OCI-M2 (cell line): ENCODE results near the gene CEP85L.

ENCODE experiments used
- DNase-seq: peaks from one replicate; lab custom pipeline; 2025; ENCODE audit not compliant: unreplicated experiment; lab: John Stamatoyannopoulos, UW

Gene CEP85L

DNA sequence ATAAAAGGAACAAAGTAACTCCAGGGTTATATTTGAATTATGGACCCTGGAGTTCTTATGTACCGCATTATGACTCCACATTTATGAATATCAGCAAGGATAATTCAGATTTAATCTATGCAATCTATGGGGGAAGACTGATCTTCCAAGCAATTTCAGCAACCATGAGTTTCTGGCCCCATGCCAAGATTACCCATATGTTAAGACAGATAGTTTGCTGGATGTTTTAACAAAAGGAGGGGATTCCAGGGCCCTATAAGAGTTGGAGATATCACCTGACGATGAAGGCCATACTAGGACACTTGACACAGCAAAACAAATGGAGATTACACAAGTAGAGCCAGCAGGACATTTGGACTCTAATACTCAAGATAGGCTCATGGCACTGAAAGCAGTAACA, 149.2 kb downstream of the CEP85L start:
- DNase-seq, result no peak

DNA sequence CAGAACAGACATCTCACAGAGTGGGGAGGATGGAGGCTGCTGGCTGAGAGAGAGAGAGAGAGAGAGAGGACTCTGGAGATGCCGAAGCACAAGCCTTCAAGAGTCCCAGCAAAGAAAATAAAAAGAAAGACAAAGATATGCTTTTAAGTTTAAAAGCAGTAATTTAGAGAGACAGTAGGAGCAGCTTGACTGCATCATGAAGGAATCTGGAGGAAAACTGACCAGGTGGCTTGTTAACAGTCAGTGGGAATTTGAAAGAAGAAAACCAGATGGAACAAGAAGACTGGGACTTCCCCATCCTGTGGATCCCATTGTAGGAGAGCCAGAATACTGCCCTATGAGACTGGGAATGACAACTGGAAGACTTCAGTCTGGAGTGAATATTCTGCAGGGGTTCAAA, 149.6 kb downstream of the CEP85L start:
- no peak for DNase-seq

DNA sequence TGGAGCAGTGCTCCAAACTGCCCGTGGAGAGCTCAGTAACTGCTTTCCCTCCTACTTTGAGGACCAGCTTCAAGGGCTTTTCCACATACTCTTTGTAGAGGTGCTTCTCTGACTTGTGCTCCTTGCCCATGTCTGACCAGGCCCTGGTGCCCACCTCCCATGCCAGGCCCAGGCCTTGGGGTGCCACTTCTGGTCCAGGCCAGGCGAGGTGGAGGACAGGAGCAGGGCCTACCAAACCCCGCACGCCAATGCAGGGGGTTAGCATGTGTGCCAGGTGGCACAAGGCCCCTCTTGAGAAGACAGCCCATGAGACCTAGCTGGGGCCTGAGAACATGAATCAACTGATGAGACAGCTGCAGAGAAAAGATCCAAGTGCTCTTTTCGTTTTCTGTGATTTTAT, 150.3 kb downstream of the CEP85L start:
- no peak for DNase-seq

DNA sequence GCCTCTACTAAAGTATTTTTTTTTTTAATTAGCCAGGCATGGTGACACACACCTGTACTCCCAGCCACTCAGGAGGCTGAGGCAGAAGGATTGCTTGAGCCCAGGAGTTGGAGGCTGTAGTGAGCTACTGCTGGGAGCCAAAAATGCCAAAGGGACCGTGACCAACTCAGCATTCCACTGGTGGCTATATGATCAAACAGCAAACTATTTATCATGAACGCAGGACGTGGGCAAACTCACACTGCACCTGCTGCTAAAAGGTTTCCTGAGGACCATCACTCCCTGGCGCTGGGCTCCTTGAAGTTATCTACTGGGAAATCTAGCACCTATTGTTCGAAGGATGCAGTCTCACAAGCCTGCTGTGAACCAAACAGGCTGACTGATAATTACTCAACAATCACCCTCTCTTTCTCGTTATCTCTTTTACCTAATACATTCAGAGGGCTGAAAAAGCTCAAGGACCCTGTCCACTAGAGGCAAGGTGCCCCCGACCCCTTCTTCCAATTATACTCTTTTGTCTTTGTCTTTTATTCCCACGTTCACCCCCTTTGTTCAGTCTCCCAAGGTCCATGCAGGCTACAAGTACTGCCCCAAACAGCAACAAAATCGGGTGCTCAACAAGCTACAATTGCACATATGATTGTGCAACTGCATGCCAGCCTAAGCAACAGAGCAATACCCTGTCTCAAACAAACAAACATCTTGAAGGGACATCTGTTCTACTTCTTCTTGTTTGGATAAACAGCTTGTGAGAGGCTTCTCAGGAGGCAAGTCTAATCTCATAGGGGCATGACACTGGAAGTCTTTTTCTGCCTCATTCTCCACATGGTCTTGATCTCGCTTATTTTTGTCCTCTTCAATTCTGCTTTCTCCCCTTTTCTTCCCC, 151.0 kb downstream of the CEP85L start:
- DNase-seq, result no peak

DNA sequence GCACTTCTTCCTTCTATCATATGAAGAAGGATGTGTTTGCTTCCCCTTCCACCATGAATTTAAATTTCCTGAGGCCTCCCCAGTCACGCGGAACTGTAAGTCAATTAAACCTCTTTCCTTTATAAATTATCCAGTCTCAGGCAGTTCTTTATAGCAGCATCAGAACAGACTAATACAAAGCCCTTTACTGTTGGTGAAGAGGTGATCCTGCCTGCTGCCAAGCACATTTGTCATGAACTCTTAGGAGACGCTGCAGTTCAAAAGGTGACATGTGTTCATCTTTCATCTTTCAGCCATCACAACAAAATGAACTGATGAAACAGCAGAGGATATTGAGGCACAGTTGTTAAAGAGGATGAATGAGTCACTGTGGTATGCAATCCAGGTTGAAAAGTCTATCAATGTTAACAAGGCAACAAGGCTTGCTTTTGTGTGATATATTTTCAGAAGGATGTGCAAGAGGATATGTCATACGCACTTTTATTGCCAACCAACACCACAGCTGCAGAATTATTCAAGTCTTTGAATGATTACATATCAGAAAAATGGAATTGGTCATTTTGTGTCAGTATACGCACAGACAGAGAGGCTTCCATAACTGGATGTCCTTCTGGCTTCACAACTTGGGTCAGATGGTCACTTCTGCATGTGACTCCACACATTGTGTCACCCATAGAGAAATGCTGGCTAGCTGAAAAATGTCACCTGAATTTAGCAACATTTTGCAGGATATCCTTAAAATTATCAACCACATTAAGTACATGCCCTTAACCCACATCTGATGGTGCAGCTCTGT, 155.7 kb downstream of the CEP85L start:
- no peak for DNase-seq

DNA sequence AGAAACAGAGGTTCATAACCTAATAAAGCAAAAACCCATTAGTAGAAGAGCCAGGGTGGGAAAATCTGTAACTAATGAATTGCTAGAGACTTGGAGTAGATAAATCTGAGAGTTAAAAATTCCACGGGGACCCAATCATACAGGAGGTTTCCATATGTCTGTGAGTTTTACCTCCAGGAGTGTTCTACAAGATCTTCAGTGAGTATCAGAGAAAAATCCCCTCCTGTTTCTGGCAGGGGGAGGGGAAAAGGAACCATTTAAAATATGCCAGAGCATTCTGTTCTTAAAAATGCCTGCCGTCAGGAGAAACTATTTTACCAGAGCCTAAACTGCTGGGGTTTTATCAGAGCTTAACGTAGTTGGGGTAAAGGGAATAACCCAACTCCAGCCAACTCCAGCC, 157.3 kb downstream of the CEP85L start:
- DNase-seq, result no peak

DNA sequence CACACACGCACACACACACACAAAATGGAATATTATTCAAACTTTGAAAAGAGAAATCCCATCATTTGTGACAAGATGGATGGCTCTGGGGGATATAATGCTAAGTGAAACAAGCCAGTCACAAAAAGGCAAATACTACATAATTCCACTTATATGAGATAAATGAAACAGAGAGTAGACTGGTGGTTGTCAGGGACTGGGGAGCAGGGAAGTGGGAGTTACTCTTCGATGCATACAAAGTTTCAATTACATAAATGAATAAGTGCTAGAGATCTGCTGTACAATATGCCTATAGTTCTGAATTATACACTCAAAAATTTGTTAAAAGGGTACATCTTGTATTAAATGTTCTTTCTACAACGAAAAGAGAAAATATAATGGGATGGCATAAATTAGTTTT, 161.4 kb downstream of the CEP85L start:
- no peak for DNase-seq

DNA sequence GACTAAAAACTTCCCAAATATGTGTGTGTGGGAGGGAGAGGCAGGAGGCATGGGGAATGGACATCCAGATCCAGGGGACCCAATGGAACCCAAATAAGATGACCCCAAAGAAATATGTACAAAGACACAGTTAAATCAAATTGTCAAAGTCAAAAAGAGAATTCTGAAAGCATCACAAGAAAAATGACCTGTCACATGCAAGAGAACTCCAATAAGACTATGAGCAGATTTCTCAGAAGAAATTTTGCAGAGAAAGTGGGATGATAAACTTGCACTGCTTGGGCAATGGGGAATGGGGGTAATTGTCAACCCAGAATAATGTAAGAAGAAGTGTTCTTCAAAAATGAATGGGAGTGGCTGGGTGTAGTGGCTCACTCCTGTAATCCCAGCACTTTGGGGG, 162.8 kb downstream of the CEP85L start:
- no peak for DNase-seq

DNA sequence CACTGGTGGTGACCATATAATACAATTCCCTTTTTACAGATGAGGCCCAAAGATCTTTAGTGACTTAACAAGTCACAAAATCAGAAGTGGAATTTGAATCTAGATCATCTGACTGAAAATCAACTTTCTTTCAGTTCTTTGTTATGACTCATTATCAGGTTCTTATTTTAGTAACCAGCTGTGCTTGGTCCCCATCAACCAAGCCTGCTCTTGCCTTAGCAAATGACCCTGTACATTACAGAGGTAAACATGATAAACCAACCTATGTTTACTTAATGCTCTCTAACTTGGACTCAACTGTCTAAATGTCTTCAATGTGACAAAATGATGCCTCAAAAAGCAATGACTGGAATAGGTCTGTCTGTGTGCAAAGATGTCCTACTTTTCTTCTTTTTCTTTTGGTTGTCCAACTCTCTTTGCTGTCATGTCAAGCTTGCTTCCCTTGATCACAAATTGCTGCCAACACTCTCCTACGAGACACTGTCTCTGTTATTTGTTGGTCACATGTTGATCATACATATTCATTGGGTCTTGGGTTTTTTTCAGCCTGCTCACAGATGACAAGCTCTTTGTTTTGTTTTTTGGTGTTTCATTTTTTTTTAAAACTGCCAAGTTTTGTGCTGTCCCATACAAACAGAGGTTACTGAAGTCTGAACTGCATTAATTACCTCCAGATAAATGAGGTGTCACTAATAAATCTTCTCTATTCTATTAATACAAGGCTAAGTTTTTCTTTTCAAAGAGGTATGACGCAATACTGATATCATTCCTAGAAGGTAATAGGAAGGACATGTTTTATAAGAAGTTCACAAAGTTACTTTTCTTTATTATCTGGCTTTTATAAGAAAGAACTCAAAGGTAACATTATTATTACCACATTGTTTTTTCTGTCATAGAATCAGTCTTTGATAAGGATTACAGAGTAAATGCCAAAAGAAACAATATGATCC, 165.5 kb downstream of the CEP85L start:
- no peak for DNase-seq

DNA sequence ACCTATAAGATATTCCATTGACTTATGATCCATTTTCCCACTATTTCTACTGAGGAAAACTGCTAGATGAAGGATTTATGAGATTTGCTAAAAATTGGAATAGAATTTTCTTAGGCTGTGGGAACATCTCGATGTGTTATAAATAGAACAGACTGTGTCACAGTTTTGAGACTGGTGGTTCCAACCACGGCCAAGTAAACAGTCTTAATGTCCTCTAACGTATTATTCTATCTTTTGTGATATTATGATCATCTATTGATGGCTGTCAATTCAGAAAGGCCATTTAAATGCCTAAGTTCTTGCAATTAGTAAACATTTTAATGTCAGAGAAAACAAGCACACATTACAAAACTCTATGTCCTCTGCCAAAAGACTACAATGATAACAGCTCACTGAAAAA, 174.8 kb downstream of the CEP85L start:
- no peak for DNase-seq

DNA sequence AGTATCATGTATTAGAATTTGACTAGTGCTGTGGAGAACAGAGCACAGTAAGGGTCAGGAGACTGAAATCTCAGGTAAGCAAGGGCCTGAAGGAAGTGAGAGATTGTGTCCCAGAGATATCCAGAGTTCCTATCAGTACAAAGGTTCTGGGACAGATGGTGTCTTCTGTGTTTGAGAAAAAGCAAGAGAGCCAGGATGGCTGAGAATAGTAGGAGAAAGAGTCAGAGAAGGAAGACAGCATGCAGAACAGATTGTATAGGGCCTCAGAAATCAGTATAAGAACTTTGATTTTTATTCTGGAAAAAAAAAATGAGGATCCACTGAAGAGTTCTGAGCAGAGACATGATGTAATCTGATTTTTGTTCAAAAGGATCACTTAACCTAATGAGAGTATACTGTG, 178.1 kb downstream of the CEP85L start:
- DNase-seq, result no peak

DNA sequence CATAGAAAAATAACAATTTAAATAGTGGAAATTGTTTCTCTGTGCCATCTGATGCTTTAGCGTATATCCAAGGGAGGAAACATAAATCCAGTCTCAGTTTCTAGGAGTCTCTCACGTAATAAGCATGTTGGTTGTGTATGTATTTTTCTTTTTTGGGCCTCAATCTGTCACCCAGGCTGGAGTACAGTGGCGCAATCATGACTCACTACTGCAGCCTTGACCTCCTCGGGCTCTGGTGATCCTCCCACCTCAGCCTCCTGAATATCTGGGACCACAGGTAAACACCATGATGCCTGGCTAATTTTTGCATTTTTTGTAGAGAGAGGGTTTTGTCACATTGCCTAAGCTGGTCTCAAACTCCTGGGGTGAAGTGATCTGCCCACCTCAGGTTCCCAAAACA, 181.9 kb downstream of the CEP85L start:
- DNase-seq, result no peak

DNA sequence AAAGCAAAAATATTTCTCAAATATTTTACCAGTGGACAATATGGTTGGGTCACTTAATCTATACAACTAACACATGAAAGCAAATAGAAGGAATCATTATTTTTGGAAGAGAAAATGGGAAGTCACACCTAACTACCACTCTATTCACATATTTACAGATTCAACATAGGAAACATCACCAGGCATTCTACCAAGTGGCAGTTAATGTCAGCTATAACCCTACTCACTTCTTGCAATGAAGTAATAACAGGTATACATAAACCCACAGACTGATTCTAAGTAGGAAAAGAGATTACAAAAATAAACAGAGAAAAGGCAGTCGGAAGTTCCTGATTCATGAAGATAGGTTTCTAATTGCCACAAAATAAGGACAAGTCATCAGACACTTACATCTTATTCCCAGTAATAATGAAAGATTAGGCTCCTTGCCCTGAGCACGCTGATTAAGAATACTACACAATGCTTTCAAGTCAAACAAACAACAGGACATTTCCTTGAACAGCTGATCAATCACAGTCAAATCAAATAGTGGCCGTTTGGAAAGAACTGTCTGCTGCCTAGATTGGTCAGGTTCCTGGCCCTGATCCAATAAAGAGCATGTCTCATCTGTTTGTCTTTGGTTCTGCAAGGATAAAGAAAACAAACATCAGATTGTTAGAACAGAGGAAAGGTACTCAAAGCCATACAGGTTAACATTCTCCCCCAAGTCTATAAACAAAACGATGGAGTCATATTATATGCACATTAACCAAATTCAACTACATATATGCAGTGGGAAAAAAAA, 182.5 kb downstream of the CEP85L start:
- DNase-seq, result no peak

DNA sequence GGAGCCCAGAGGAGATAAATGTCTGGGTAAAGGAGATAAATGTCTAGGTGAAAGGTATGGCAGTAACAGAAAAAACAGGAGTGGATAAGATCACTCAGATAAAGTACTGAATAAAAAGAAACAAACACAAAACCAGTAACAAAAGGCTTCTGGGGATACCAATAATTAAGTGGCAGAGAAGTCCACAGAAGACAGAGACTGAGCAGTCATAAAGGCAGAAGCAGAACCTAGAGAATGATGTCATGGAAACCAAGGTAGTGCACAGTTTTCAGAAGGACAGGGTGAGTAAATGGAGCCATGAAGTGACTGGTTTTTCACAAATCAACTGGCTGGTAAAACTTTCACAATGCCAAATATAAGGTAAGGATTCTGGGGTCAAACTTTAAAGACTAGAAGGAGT, 184.2 kb downstream of the CEP85L start:
- no peak for DNase-seq

DNA sequence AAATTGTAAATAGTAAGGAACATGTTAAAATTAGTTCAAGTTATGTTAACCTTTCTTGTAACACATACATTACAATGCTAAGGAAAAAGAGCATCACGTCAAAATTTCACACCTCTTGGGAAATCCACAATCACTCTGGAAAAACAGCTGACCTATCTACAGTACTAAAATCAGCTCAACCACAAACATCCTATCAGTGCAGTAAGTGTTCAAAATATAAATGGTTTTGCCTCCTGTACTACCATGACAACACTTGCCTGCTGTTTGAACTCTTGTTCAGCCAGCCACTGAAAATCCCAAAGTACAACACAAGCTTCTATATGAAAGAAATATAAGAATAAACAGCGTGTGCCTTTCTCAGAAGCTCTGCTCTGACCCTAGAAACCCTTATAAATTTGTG, 186.8 kb downstream of the CEP85L start:
- DNase-seq, result no peak

DNA sequence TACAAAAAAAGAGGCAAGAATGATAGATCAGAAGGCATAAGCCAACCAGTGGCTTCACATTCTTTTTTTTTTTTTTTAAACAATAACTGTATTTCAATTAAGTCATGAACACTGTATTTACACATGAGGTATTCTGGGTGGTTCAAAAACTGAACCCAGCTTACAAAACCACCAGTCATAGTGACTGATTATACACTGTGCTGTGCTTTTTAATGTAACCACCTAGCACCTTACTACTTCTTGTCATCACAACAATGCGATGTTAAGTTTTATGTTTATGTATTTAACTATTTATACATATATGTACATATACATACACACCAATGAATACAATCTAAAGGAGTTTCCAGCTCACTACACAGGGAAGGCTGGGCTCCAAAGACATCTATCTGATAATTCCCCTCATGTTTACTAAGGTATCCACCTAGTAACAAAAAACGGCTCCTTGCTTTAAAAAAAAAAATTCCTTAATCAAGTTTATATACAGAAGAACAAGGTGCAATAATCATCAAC, 190.4 kb downstream of the CEP85L start:
- DNase-seq, result no peak

DNA sequence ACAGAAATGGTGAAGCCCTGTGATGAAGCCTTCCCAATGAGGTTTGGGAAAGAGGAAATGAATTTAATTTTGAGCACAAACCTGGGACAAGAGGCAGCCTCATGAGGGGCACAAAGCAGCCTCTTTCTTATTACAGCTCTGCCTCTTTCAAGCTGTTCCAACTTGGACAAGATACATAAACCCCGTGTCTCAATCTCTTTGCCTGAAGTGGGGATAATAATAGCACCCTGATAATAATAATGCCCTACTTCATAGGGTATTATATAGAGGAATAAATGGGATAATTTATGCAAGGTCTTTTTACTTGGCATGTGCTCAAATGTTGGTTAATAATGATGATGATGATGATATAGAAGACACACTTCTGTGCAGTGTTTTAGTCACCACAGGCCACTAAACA, 194.4 kb downstream of the CEP85L start:
- DNase-seq, result no peak

DNA sequence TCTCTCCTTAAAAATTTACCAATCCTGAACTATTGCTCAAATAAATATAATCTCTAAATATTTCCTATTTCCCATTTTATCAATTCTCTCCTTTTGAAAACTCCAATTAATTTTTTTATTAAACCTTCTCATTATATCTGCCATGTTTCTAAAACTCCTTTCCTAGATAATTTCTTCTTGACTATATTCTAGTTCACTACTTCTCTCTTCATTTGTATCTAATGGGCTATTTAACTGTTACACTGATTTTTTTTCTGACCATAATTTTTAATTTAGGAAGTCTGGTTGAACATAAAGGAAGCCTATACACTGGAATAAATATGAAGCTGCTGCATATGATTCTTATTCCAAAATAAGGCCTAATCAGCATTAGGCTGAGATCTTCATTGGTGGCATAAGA, 199.6 kb downstream of the CEP85L start:
- no peak for DNase-seq

DNA sequence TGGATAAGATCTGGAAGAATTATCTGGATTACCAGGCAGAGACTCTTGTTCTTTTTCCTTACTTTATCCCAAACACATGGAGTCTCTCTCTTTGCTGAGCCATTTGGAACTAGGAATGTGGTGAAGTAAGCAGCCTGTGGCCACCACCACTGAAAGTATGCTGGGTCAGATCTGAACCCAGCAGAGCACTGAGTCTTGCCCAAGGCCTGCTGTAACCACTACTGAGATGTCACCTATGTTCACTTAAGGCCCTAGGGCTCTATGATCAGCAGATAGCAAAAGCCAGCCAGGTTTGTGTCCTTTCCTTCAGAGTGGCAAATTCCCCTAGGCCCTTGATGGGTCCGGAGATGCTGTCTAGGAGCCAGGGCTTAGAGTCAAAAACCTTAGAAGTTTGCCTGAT, 206.6 kb downstream of the CEP85L start:
- no peak for DNase-seq

DNA sequence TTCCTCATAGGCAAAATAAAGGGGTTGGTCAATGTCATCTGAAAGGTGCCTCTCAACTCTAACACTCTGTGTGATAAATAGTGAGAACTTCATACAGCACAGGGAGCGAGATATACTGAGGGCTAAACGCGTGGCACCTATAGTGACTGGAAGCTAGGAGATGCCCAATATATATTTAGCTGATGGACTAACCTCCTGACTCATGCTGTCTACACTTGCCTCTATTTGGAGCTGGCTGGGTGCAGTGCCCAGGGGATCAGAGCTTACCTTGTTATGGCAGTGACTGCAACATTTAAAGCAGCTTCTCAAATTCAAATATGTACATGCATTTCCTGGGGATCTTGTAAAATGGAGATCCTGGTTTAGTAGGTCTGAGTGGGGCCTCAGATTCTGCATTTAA, 214.9 kb downstream of the CEP85L start:
- DNase-seq, result no peak
